Measurements from ENCODE around the gene LINC00305. TPM values are rescaled to one million over a fixed set of nuclear protein-coding genes. Genes with fewer than 3 reads are reported as not detected.

LINC00305 gene
- total and polyA plus RNA-seq, 4 experiments from 2014 or later, result not detected

DNA sequence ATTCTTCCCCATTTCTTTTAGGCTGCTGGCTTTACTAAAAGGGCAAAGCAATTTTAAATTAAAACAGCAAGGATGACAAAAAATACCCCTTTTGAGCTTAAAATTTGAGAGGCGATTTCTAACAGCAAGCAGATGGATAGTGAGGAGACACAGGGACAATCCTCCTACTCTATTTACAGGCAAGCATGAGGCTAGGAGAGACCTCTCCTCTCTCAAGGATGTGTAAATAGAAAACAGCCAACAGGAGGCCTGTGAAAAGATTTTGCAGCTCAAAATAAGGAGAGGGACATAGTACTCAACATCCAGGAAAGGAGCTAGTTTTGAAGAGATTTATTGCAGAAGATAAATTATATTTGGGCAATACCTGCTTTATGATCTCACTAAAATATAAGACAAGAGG lies 53.8 kb downstream of the LINC00305 start:
- H3K4me1 Mint-ChIP-seq, result no peaks in the 10 kb centered on the region
- no peak for DNase-seq
- no peak overlapping the region for H3K4me3 ChIP-seq (ENCODE audit: low read length in 2 of 2)
- no peaks in the 10 kb centered on the region for H3K9me3 Mint-ChIP-seq
- no peaks in the 10 kb centered on the region for H3K4me1 ChIP-seq (ENCODE audit: insufficient read depth, low read length)
- H3K27me3 ChIP-seq (ENCODE audit: insufficient read depth, low read length), result no peaks in the 10 kb centered on the region
- H3K27ac Mint-ChIP-seq, result no peak overlapping the region
- ChIA-PET POLR2A (ENCODE audit: partially characterized antibody) (no interaction called here), CTCF (ENCODE audit: partially characterized antibody) (no interaction called here)
- no peaks in the 10 kb centered on the region for H3K9me3 ChIP-seq (ENCODE audit: control insufficient read depth in 1 of 2, low read length in 2 of 2)
- no peak overlapping the region for H3K4me3 Mint-ChIP-seq
- H3K27me3 Mint-ChIP-seq, result peaks cover 2 to 3% of the 10 kb centered on the region in 2 donors
- H3K27ac ChIP-seq (ENCODE audit: low read depth, low read length), result no peak overlapping the region
- intact Hi-C loops (cut with micrococcal nuclease), result no loop called here
- H3K36me3 Mint-ChIP-seq, result no peaks in the 10 kb centered on the region
- H3K36me3 ChIP-seq (ENCODE audit: insufficient read depth, low read length), result no peaks in the 10 kb centered on the region

DNA sequence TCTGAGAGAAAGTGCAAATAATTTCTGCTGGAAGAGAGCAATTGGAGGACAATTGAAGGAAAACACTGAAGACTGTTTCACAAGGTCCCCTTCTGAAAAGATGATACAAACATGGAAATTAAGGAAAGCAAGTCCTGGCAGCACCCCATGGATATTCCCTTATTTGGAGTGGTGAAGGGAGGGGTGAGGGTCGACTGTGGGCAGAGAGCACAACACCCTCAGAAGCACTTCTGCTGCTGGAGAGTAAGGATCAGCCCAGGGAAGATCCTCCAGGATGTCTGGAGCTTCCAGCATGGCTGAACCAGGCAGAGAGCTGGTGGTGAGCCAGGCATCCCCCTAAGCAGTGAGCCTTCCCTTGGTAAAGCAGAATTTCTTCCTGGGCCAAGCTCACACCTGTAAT lies 54.7 kb downstream of the LINC00305 start:
- intact Hi-C loops (cut with micrococcal nuclease), result no loop called here

DNA sequence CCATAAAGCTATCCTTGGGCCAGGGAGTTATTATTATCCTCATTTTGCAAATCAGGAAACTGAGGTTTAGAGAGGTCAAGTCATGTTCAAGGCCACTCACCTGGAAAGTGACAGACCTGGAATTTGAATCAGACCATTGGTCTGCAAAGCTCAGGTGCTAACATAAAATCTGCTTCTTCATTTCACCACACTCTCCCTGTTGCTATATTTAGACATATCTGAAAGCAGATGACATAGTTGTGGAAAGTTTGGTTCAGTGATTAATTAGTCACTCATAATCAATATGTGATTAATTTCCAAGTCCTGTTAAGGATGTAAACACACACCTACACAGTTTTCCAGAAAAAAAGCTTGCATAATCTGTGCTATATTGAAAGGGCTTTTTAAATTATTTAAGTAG lies 57.4 kb downstream of the LINC00305 start:
- H3K9me3 Mint-ChIP-seq, result no peaks in the 10 kb centered on the region
- no peaks in the 10 kb centered on the region for H3K9me3 ChIP-seq (ENCODE audit: control insufficient read depth in 1 of 2, low read length in 2 of 2)
- DNase-seq, result no peak
- H3K36me3 Mint-ChIP-seq, result no peaks in the 10 kb centered on the region
- H3K36me3 ChIP-seq (ENCODE audit: insufficient read depth, low read length), result no peaks in the 10 kb centered on the region
- H3K4me3 ChIP-seq (ENCODE audit: low read length in 2 of 2), result no peak overlapping the region
- CTCF ChIA-PET (ENCODE audit: partially characterized antibody), result no interaction called here
- H3K27me3 ChIP-seq (ENCODE audit: insufficient read depth, low read length), result no peaks in the 10 kb centered on the region
- intact Hi-C loops (cut with micrococcal nuclease), result no loop called here
- no peak overlapping the region for H3K27ac Mint-ChIP-seq
- POLR2A ChIA-PET (ENCODE audit: partially characterized antibody), result no interaction called here
- no peaks in the 10 kb centered on the region for H3K4me1 ChIP-seq (ENCODE audit: insufficient read depth, low read length)
- H3K4me1 Mint-ChIP-seq, result no peaks in the 10 kb centered on the region
- H3K4me3 Mint-ChIP-seq, result no peak overlapping the region
- H3K27ac ChIP-seq (ENCODE audit: low read depth, low read length), result no peak overlapping the region
- peaks cover 3% of the 10 kb centered on the region in 2 donors for H3K27me3 Mint-ChIP-seq

More for the DNA sequence above, 54.7 kb downstream of the LINC00305 start:
- H3K27me3 Mint-ChIP-seq, result peaks cover 3% of the 10 kb centered on the region in 2 donors
- Histone ChIP-seq H3K27ac (ENCODE audit: low read depth, low read length) (no peak overlapping the region), H3K27me3 (ENCODE audit: insufficient read depth, low read length) (no peaks in the 10 kb centered on the region), H3K4me1 (ENCODE audit: insufficient read depth, low read length) (no peaks in the 10 kb centered on the region), H3K9me3 (ENCODE audit: control insufficient read depth in 1 of 2, low read length in 2 of 2) (no peaks in the 10 kb centered on the region), H3K36me3 (ENCODE audit: insufficient read depth, low read length) (no peaks in the 10 kb centered on the region), H3K4me3 (ENCODE audit: low read length in 2 of 2) (no peak overlapping the region)
- H3K36me3 Mint-ChIP-seq, result no peaks in the 10 kb centered on the region
- no peak overlapping the region for H3K27ac Mint-ChIP-seq
- DNase-seq, result no peak
- POLR2A ChIA-PET (ENCODE audit: partially characterized antibody), result no interaction called here
- H3K4me3 Mint-ChIP-seq, result no peak overlapping the region
- H3K9me3 Mint-ChIP-seq, result no peaks in the 10 kb centered on the region
- CTCF ChIA-PET (ENCODE audit: partially characterized antibody), result no interaction called here
- H3K4me1 Mint-ChIP-seq, result no peaks in the 10 kb centered on the region

DNA sequence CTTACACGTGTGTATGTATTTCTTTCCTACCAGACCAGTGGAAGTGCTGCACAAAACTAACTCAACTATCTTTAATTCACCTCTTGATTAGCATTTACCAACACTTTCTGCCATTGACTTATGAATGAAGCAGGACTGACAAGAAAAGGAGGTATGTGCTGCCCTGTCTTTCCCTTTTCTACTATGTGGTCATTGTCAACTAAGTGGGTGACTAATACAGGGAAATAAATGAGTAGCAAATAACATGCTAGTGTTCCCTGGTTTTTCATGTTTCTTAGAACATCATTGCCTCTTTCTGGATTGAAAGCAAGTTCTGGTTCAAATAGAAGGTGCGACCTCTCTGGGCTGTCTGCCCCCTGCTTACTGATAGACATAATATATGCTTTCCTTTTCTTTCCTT lies 58.0 kb downstream of the LINC00305 start:
- no peaks in the 10 kb centered on the region for H3K27me3 ChIP-seq (ENCODE audit: insufficient read depth, low read length)
- CTCF ChIA-PET (ENCODE audit: partially characterized antibody), result no interaction called here

DNA sequence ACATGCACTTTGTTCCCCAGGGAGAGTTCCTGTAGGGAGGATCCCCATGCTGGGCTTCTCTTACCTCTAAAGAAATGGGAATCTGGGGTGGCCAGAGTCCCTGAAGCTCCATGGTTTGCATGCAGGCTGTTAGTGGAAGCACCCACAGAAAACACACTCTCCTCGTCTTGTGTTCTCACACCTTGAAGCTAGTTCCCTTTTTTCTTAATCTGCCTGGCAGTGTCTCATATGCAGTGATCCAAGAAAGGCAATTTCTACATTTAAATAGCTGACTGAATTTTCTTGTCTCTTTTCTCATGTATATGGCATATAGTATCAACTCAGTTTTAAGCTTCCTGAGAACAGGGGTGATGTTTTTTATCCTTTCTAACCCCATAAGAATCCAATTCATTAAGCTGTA lies 65.0 kb downstream of the LINC00305 start:
- intact Hi-C loops (cut with micrococcal nuclease), result no loop called here
- Mint-ChIP-seq H3K9me3 (peaks cover 0 to 1% (median 0%) of the 10 kb centered on the region in 8 donors), H3K36me3 (no peaks in the 10 kb centered on the region), H3K4me3 (no peak overlapping the region), H3K27me3 (no peaks in the 10 kb centered on the region), H3K27ac (no peak overlapping the region), H3K4me1 (no peaks in the 10 kb centered on the region)
- no peak overlapping the region for H3K4me3 ChIP-seq (ENCODE audit: low read length in 2 of 2)
- no peaks in the 10 kb centered on the region for H3K9me3 ChIP-seq (ENCODE audit: control insufficient read depth in 1 of 2, low read length in 2 of 2)
- no peak for DNase-seq
- H3K27me3 ChIP-seq (ENCODE audit: insufficient read depth, low read length), result no peaks in the 10 kb centered on the region
- H3K36me3 ChIP-seq (ENCODE audit: insufficient read depth, low read length), result no peaks in the 10 kb centered on the region
- ChIA-PET CTCF (ENCODE audit: partially characterized antibody) (no interaction called here), POLR2A (ENCODE audit: partially characterized antibody) (no interaction called here)
- no peaks in the 10 kb centered on the region for H3K4me1 ChIP-seq (ENCODE audit: insufficient read depth, low read length)
- H3K27ac ChIP-seq (ENCODE audit: low read depth, low read length), result no peak overlapping the region

More for the DNA sequence above, 58.0 kb downstream of the LINC00305 start:
- POLR2A ChIA-PET (ENCODE audit: partially characterized antibody), result no interaction called here
- Mint-ChIP-seq H3K4me3 (no peak overlapping the region), H3K9me3 (no peaks in the 10 kb centered on the region), H3K27ac (no peak overlapping the region), H3K36me3 (no peaks in the 10 kb centered on the region), H3K4me1 (no peaks in the 10 kb centered on the region), H3K27me3 (peaks cover 3% of the 10 kb centered on the region in 2 donors)
- no peak overlapping the region for H3K4me3 ChIP-seq (ENCODE audit: low read length in 2 of 2)
- no peaks in the 10 kb centered on the region for H3K36me3 ChIP-seq (ENCODE audit: insufficient read depth, low read length)
- no peaks in the 10 kb centered on the region for H3K4me1 ChIP-seq (ENCODE audit: insufficient read depth, low read length)
- H3K27ac ChIP-seq (ENCODE audit: low read depth, low read length), result no peak overlapping the region
- intact Hi-C loops (cut with micrococcal nuclease), result no loop called here
- no peak for DNase-seq
- no peaks in the 10 kb centered on the region for H3K9me3 ChIP-seq (ENCODE audit: control insufficient read depth in 1 of 2, low read length in 2 of 2)

DNA sequence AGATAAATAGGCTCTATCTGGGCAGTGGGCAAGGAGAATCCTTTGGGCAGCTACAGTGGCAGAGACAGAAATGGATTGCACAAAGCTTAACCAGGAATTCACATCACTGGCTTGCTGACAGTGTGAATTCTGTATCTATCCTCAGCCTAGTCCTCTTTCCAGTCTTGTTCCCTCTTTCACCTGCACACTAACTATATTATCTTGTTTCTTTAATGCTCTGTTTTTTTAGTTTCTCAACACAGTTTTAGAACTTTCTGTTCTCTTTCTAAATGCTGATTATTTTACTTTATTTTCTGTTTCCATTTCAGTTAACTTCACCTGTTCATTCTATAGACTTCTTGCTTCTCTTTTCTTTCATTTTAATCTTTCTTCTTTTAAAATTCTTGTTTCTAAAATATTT lies 66.4 kb downstream of the LINC00305 start:
- ChIA-PET CTCF (ENCODE audit: partially characterized antibody) (no interaction called here), POLR2A (ENCODE audit: partially characterized antibody) (no interaction called here)
- no peak for DNase-seq
- Histone ChIP-seq H3K27me3 (ENCODE audit: insufficient read depth, low read length) (no peaks in the 10 kb centered on the region), H3K4me1 (ENCODE audit: insufficient read depth, low read length) (no peaks in the 10 kb centered on the region), H3K27ac (ENCODE audit: low read depth, low read length) (no peak overlapping the region), H3K4me3 (ENCODE audit: low read length in 2 of 2) (no peak overlapping the region), H3K36me3 (ENCODE audit: insufficient read depth, low read length) (no peaks in the 10 kb centered on the region), H3K9me3 (ENCODE audit: control insufficient read depth in 1 of 2, low read length in 2 of 2) (no peaks in the 10 kb centered on the region)
- Mint-ChIP-seq H3K4me1 (no peaks in the 10 kb centered on the region), H3K27ac (peak overlapping the region in 1 of 7 donors; percentile 20), H3K4me3 (no peak overlapping the region), H3K9me3 (peaks cover 0 to 1% (median 0%) of the 10 kb centered on the region in 8 donors), H3K36me3 (no peaks in the 10 kb centered on the region), H3K27me3 (no peaks in the 10 kb centered on the region)
- intact Hi-C loops (cut with micrococcal nuclease), result no loop called here

DNA sequence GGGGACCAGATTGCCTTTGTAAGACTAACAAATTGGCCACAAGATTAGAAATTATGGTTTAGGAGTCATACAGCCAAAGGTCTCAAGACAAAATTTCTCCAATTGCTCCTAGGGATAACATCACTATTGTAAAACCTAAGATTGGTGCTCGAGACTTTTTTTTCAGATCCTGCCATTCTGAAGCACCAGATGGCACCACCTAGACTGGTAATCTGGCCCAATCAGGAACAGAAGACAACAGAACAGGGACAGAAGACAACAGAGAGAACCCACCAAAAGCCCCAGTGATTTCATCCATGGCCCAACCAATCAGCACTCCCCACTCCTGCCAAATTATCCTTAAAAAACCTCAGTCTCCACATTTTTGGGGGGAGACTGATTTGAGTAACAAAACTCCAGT lies 66.8 kb downstream of the LINC00305 start:
- H3K9me3 ChIP-seq (ENCODE audit: control insufficient read depth in 1 of 2, low read length in 2 of 2), result no peaks in the 10 kb centered on the region
- no peak for DNase-seq

DNA sequence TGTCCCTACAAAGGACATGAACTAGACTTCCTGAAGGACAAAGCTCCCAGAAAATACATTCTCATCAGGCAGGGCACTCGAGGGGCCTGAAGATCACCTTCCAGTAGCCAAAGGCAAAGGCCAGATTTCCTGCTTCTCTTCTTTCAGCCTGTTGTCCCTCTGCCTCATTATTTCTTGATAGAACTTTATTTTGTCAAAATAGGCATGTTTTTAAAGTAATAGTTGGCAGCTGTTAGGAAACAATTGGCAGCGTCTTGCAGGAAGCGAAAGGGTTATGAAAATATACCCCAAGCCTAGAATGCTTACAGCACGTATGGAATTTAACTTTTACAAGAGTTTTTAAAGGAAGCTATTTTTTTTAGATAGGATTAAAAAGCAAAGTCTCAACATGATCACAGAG lies 74.9 kb downstream of the LINC00305 start:
- Histone ChIP-seq H3K27me3 (ENCODE audit: insufficient read depth, low read length) (no peaks in the 10 kb centered on the region), H3K4me3 (ENCODE audit: low read length in 2 of 2) (no peak overlapping the region), H3K9me3 (ENCODE audit: control insufficient read depth in 1 of 2, low read length in 2 of 2) (no peaks in the 10 kb centered on the region), H3K4me1 (ENCODE audit: insufficient read depth, low read length) (no peaks in the 10 kb centered on the region), H3K36me3 (ENCODE audit: insufficient read depth, low read length) (no peaks in the 10 kb centered on the region), H3K27ac (ENCODE audit: low read depth, low read length) (no peak overlapping the region)
- Mint-ChIP-seq H3K27me3 (peaks cover 0 to 4% of the 10 kb centered on the region in 2 donors), H3K4me3 (no peak overlapping the region), H3K4me1 (no peaks in the 10 kb centered on the region), H3K9me3 (peaks cover 2 to 10% (median 3%) of the 10 kb centered on the region in 8 donors), H3K36me3 (no peaks in the 10 kb centered on the region), H3K27ac (no peak overlapping the region)
- POLR2A ChIA-PET (ENCODE audit: partially characterized antibody), result no interaction called here
- CTCF ChIA-PET (ENCODE audit: partially characterized antibody), result no interaction called here
- intact Hi-C loops (cut with micrococcal nuclease), result no loop called here
- DNase-seq, result no peak

More for the DNA sequence above, 66.8 kb downstream of the LINC00305 start:
- Mint-ChIP-seq H3K27me3 (no peaks in the 10 kb centered on the region), H3K27ac (no peak overlapping the region), H3K9me3 (peaks cover 0 to 1% (median 0%) of the 10 kb centered on the region in 8 donors), H3K36me3 (no peaks in the 10 kb centered on the region), H3K4me3 (no peak overlapping the region), H3K4me1 (no peaks in the 10 kb centered on the region)
- no peaks in the 10 kb centered on the region for H3K4me1 ChIP-seq (ENCODE audit: insufficient read depth, low read length)
- no peak overlapping the region for H3K27ac ChIP-seq (ENCODE audit: low read depth, low read length)
- no peaks in the 10 kb centered on the region for H3K27me3 ChIP-seq (ENCODE audit: insufficient read depth, low read length)
- no peak overlapping the region for H3K4me3 ChIP-seq (ENCODE audit: low read length in 2 of 2)
- ChIA-PET POLR2A (ENCODE audit: partially characterized antibody) (no interaction called here), CTCF (ENCODE audit: partially characterized antibody) (no interaction called here)
- intact Hi-C loops (cut with micrococcal nuclease), result no loop called here
- H3K36me3 ChIP-seq (ENCODE audit: insufficient read depth, low read length), result no peaks in the 10 kb centered on the region

All from CD4-positive, alpha-beta memory T cell (primary cell).